ENCODE data around the gene LRRFIP1.
A peak's percentile ranks its signal among the peaks of the same experiment; 100 is the strongest.
"Not testable (repeated sequence)": the region's sequence is repeated elsewhere in the genome, so short reads cannot be mapped to it uniquely, and the experiment has no call there.

The LRRFIP1 gene

GRCh38 chr2:237686659-237687136 lies 59.3 kb downstream of the LRRFIP1 start:
- DNase-seq (ENCODE audit: low spot score): no peak

DNA sequence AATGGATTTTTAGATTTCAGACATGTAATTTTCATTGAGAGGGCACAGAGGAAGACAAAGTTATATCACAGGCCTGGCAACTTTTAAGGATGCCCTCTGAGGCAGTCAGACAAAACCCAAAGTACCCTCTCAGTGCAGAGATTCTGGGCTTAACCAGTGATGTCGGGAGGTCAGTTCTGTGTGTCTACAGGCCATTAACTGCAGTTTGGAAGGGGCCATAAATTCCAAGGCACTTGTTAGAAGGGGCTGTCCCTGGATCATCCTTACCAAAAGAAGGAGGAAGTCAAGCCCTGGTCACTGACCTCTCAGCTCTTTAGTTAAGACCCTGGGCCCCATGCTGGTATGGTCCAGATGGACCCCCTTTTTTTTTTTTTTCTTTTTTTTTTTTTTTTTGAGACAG lies 60.7 kb downstream of the LRRFIP1 start:
- DNase-seq (ENCODE audit: low spot score): no peak

DNA sequence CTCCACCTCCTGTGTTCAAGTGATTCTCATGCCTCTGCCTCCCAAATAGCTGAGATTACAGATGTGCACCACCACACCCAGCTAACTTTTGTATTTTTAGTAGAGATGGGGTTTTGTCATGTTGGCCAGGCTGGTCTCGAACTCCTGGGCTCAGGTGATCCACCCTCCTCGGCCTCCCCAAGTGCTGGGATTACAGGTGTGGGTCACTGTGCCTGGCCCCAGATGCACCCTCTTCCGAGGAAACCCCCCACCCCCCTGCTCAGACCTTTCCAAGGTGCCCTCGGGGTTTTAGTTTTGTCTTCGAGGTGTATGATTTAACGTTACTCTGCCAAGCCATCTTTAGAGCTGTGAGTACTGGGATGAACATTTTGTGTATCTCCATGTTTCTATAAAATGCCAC lies 61.2 kb downstream of the LRRFIP1 start:
- not testable (repeated sequence) for DNase-seq (ENCODE audit: low spot score)

- no peak for DNase-seq (ENCODE audit: low spot score)
These were observed 62.1 kb downstream of the LRRFIP1 start for GRCh38 chr2:237689336-237690131.

DNA sequence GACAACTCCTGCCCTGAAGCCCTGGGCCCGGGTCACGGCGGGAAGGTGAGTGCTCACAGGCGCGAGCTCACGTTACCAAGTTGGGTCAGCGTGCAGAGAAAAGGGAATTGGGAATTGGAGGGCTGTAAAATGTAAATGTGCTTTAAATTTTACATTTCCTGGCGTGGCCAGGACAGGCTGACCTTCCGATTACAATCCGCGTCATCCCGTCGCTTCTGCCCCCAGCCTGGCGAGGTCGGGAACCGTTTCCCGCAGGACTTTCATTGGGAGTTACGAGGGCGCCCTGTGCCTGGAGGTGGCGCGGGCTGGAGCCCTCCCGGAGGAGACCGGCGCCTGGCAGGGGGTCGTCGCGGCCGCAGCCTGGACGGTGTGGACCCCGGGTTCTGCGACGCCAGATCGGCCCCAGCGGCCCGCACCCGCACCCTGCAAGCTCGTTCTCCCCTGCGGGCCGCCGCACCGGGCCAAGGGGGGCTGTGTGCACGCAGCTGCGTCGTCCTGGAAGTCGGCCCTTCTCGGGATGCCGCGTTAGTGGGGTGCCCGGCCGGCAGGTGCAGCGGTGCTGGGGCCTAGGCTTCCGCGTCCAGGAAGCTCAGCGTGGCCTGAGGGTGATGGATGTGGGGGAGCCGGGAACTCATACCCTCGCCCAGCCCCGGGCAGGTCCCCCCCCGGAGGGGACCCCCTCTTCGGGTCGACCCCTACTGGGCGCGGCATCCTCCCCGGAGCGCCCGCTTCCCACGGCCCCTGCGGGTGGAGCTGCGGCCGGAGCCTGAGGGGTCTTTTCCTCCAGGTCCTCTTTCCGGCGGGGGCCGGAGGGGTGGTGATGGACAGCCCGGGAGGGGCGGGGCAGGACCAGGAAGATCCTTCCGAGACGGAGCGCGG lies 63.9 kb downstream of the LRRFIP1 start:
- DNase-seq (ENCODE audit: low spot score): no peak

DNA sequence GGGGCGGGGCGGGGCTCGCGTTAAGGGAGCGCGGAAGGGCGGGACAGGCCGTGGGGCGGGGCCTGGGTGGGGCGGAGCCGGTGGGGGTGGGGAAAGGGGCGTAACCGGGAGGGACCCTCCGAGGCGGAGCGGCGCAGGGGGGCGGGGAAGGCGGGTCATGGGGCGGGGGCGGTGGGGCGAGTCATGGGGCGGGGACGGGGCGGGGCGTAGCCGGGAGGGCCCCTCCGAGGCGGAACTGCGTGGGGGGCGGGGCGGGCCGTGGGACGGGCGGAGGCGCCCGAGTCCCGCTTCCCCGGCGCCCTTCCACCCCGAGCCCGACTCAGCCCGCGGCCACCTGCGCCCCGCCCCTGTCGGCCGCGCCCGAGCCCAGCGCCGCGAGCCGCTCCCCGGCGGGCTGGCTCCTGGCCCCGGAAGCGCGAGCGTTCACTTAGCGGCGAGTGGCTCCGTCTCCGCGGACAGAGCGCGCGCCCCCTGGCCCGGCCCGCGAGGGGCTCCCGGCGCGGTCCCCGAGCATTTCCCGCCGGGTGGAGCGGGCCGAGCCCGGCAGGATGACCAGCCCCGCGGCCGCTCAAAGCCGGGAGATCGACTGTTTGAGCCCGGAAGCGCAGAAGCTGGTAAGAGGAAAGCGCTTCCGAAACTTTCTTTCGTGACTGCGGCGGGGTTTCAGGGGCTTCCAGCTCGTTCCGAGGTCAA lies 64.7 kb downstream of the LRRFIP1 start:
- peak; percentile 96 for DNase-seq (ENCODE audit: low spot score)

GRCh38 chr2:237692601-237693290 lies 65.4 kb downstream of the LRRFIP1 start:
- DNase-seq (ENCODE audit: low spot score): no peak

GRCh38 chr2:237693291-237693994 lies 66.1 kb downstream of the LRRFIP1 start:
- no peak for DNase-seq (ENCODE audit: low spot score)

GRCh38 chr2:237694415-237695194 lies 67.2 kb downstream of the LRRFIP1 start:
- DNase-seq (ENCODE audit: low spot score): peak; percentile 17

GRCh38 chr2:237695201-237695780 lies 67.9 kb downstream of the LRRFIP1 start:
- DNase-seq (ENCODE audit: low spot score): peak; percentile 60

DNA sequence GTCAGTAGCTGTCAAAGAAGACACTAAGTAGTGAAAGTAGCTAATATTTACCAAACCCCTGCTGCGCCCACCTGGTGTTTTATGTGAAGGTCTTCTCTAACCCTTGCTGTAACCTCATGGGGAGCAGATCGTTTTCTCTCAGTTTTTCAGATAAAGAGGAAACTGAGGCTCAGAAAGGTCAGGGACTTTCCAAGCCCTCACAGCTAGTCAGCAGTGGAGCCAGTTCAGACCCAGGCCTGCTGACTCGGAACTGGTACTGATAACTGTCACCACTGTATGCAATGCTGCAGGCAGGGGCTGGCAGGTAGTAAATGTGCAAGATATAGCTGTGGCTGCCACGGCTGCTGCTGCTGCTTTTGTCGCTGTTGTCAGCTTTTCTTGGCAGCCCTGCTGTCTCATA lies 69.1 kb downstream of the LRRFIP1 start:
- peak; percentile 32 for DNase-seq (ENCODE audit: low spot score)

- peak; percentile 33 for DNase-seq (ENCODE audit: low spot score)
These were observed 70.4 kb downstream of the LRRFIP1 start for GRCh38 chr2:237697586-237698357.

GRCh38 chr2:237698358-237698694 lies 70.9 kb downstream of the LRRFIP1 start:
- DNase-seq (ENCODE audit: low spot score): no peak

GRCh38 chr2:237699870-237700511 lies 72.6 kb downstream of the LRRFIP1 start:
- DNase-seq (ENCODE audit: low spot score): no peak

DNA sequence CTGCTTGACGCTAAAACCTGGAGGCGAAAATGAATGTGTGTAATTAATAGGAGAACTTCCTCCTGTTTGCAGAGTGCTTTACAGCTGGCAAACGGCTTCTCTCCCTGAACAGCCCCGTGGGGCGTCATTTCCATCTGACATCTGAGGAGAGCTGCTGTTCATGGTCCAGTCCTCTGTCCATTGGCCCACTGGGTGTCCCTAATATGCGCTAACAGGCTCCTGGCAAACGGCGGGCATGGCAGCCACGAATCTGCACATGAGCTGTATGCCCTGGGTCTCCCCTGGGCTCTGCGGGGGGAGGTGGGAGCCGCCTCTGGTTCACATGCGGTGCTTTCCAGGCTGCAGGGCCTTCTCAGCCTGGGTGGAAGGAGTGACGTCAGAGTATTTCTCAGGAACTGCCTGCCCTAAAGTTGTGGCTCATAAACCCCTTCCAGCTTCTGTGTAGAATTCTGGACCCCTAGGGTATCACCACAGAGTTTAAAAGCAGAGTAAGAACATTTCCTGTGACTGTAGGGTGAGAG lies 73.2 kb downstream of the LRRFIP1 start:
- peak; percentile 49 for DNase-seq (ENCODE audit: low spot score)

GRCh38 chr2:237701033-237701858 lies 73.9 kb downstream of the LRRFIP1 start:
- no peak for DNase-seq (ENCODE audit: low spot score)

- DNase-seq (ENCODE audit: low spot score): no peak
These were observed 74.5 kb downstream of the LRRFIP1 start for GRCh38 chr2:237701859-237702390.

Measured in CD4-positive, alpha-beta T cell treated with Interleukin-6 at 100 ng/mL for 8 hours (primary cell).